ENCODE data around the gene TTYH3. TPM values are rescaled to one million over a fixed set of nuclear protein-coding genes. Genes with fewer than 3 reads are reported as not detected.
"Not testable (repeated sequence)": the region's sequence is repeated elsewhere in the genome, so short reads cannot be mapped to it uniquely, and the experiment has no call there.

Gene TTYH3
- total RNA-seq, 4 donors from 2014 or later: 3.8 to 47.2 (median 25.2) TPM

- Histone ChIP-seq H3K27me3 (no peaks in the 10 kb centered on the region), H3K9me3 (no peaks in the 10 kb centered on the region), H3K27ac (peak overlapping the region; percentile 8 to 36), H3K4me1 (no peaks in the 10 kb centered on the region), H3K4me3 (no peak overlapping the region), H3K36me3 (no peaks in the 10 kb centered on the region)
- TF ChIP-seq CTCF (IDR thresholded peaks at IDR 0.05) (no peak), POLR2A (IDR thresholded peaks at IDR 0.05) (no peak)
- peak in 1 of 2 donors; percentile 73 for DNase-seq
- intact Hi-C loops (cut with DNase I; ENCODE audit: low total_unique reads): no loop called here
Observed at GRCh38 chr7:2607122-2607922, 24.5 kb upstream of the TTYH3 start.

- no peak for DNase-seq
Observed at GRCh38 chr7:2607923-2608904, 23.6 kb upstream of the TTYH3 start.

GRCh38 chr7:2608921-2609411 is 22.8 kb upstream of the TTYH3 start:
- H3K27ac ChIP-seq: no peak overlapping the region
- no peaks in the 10 kb centered on the region for H3K9me3 ChIP-seq
- intact Hi-C loops (cut with DNase I; ENCODE audit: low total_unique reads): no loop called here
- TF ChIP-seq CTCF (IDR thresholded peaks at IDR 0.05) (peak in 1 of 4 experiments; percentile 24), POLR2A (IDR thresholded peaks at IDR 0.05) (no peak)
- H3K4me3 ChIP-seq: no peak overlapping the region
- no peaks in the 10 kb centered on the region for H3K4me1 ChIP-seq
- H3K36me3 ChIP-seq: no peaks in the 10 kb centered on the region
- no peak for DNase-seq
- H3K27me3 ChIP-seq: no peaks in the 10 kb centered on the region

More at GRCh38 chr7:2607923-2608904, 23.6 kb upstream of the TTYH3 start:
- no peak overlapping the region for H3K4me3 ChIP-seq
- H3K27ac ChIP-seq: peak overlapping the region; percentile 8 to 36
- H3K4me1 ChIP-seq: no peaks in the 10 kb centered on the region
- H3K36me3 ChIP-seq: no peaks in the 10 kb centered on the region
- no peaks in the 10 kb centered on the region for H3K9me3 ChIP-seq
- no peak for TF ChIP-seq CTCF (IDR thresholded peaks at IDR 0.05)
- no peak for TF ChIP-seq POLR2A (IDR thresholded peaks at IDR 0.05)
- no peaks in the 10 kb centered on the region for H3K27me3 ChIP-seq
- intact Hi-C loops (cut with DNase I; ENCODE audit: low total_unique reads): no loop called here

- H3K27ac ChIP-seq; DNase-seq; H3K4me3 ChIP-seq; H3K4me1 ChIP-seq; H3K9me3 ChIP-seq; H3K27me3 ChIP-seq; intact Hi-C loops (cut with DNase I; ENCODE audit: low total_unique reads); H3K36me3 ChIP-seq: not testable (repeated sequence)
Observed at GRCh38 chr7:2609646-2610045, 22.1 kb upstream of the TTYH3 start.

- no peak for DNase-seq
- H3K4me3 ChIP-seq: no peak overlapping the region
- intact Hi-C loops (cut with DNase I; ENCODE audit: low total_unique reads): no loop called here
- no peaks in the 10 kb centered on the region for H3K27me3 ChIP-seq
- H3K9me3 ChIP-seq: no peaks in the 10 kb centered on the region
- TF ChIP-seq POLR2A (IDR thresholded peaks at IDR 0.05): no peak
- TF ChIP-seq CTCF (IDR thresholded peaks at IDR 0.05): no peak
- no peak overlapping the region for H3K27ac ChIP-seq
- H3K36me3 ChIP-seq: no peaks in the 10 kb centered on the region
- no peaks in the 10 kb centered on the region for H3K4me1 ChIP-seq
Observed at GRCh38 chr7:2610466-2610865, 21.3 kb upstream of the TTYH3 start.

All from uterus (tissue), 4 donors.